Left lung (tissue), 10 donors: ENCODE data around the gene MMEL1. TPM values are rescaled to one million over a fixed set of nuclear protein-coding genes. Genes with fewer than 3 reads are reported as not detected.
"Not testable (repeated sequence)": the region's sequence is repeated elsewhere in the genome, so short reads cannot be mapped to it uniquely, and the experiment has no call there.

ENCODE experiments used
- ATAC-seq: fragments of 200-7000 bp; cut with Tn5 transposase; one replicate; pipeline ENCODE4 v1.9.1; 2020; ENCODE audit warnings: moderate library complexity
- DNase-seq, 4 donors: peaks; one replicate each; pipeline ENCODE4 v3.0.0-alpha.2; 2013 to 2020
- H3K27ac ChIP-seq, 2 donors: fragments of 200-600 bp; sonication (generic) in 1 of 2; one replicate each; pipeline versions ENCODE4 v1.5.0 to v1.8.0; 2020 to 2021
- H3K27me3 ChIP-seq, 2 donors: fragments of 200-600 bp; sonication (generic) in 1 of 2; one replicate each; pipeline versions ENCODE4 v1.5.0 to v1.8.0; 2020 to 2021
- H3K36me3 ChIP-seq, 2 donors: fragments of 200-600 bp; sonication (generic) in 1 of 2; one replicate each; pipeline versions ENCODE4 v1.5.0 to v1.8.0; 2020 to 2021
- H3K4me1 ChIP-seq, 2 donors: fragments of 200-600 bp; one replicate each; pipeline ENCODE4 v1.8.0; 2021
- H3K4me3 ChIP-seq, 2 donors: fragments of 200-600 bp; sonication (generic) in 1 of 2; one replicate each; pipeline versions ENCODE4 v1.5.0 to v1.8.0; 2020 to 2021; ENCODE audit warnings: mild to moderate bottlenecking in 1 of 2
- H3K9me3 ChIP-seq, 2 donors: fragments of 200-600 bp; sonication (generic) in 1 of 2; one replicate each; pipeline versions ENCODE4 v1.5.0 to v1.8.0; 2020 to 2021
- intact Hi-C, 2 donors: fragments of 100-400 bp; cut with DNase I; formaldehyde crosslinking; loops; one replicate each; pipeline versions ENCODE4 v1.11.2 to v1.14.2; 2022
- polyA plus RNA-seq, 6 donors: library from polyadenylated mRNA; unstranded; fragments of 120-200 nt; gene quantifications; one replicate each; pipeline ENCODE4 v1.2.1, GENCODE V29; 2013; ENCODE audit not compliant: insufficient read length in 6 of 6
- total RNA-seq, 2 donors: library from RNA; stranded (reverse); fragmentation: NEBNext Ultra II Directional; extraction: Animal tissue kit (Norgen Biotek cat#: 25700); gene quantifications; one replicate each; pipeline ENCODE4 v1.2.1, GENCODE V29; 2021
- TF ChIP-seq, protein P1 (sequence below), 2 donors: fragments of 200-600 bp; sonication (generic) in 1 of 2; IDR thresholded peaks; one replicate each; pipeline versions ENCODE4 v1.5.0 to v1.8.0; 2021; ENCODE audit warnings: antibody characterized with exemption in 2 of 2
- donor health status: DM: no; HTN: yes; CAD: no.
- donor health status: DM: no; HTN: no; CAD: no.

The MMEL1 gene
- total and polyA plus RNA-seq, 8 donors = 3.4 to 9.1 (median 3.9) TPM

DNA sequence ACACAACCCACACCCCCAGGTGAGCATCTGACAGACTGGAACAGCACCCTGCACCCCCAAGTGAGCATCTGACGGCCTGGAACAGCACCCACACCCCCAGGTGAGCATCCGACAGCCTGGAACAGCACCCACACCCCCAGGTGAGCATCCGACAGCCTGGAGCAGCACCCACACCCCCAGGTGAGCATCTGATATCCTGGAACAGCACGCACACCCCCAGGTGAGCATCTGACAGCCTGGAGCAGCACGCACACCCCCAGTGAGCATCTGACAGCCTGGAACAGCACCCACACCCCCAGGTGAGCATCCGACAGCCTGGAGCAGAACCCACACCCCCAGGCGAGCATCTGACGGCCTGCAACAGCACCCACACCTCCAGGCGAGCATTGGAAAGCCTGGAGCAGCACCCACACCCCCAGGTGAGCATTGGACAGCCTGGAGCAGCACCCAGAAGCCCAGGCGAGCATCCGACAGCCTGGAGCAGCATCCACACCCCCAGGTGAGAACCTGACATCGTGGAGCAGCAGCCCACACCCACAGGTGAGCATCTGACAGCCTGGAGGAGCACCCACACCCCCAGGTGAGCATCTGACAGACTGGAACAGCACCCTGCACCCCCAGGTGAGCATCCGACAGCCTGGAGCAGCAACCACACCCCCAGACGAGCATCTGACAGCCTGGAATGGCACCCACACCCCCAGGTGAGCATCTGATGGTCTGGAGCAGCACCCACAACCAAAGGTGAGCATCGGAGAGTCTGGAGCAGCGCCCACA lies 19.5 kb upstream of the MMEL1 start:
- H3K36me3 ChIP-seq, H3K4me3 ChIP-seq, H3K27ac ChIP-seq, H3K4me1 ChIP-seq, ATAC-seq, intact Hi-C loops: not testable (repeated sequence)
- Histone ChIP-seq H3K27me3 (peaks cover 0 to 28% of the 10 kb centered on the region in 2 donors), H3K9me3 (peaks cover 0 to 13% of the 10 kb centered on the region in 2 donors)
- peak in 2 of 4 donors; percentile 48 to 80 for DNase-seq

DNA sequence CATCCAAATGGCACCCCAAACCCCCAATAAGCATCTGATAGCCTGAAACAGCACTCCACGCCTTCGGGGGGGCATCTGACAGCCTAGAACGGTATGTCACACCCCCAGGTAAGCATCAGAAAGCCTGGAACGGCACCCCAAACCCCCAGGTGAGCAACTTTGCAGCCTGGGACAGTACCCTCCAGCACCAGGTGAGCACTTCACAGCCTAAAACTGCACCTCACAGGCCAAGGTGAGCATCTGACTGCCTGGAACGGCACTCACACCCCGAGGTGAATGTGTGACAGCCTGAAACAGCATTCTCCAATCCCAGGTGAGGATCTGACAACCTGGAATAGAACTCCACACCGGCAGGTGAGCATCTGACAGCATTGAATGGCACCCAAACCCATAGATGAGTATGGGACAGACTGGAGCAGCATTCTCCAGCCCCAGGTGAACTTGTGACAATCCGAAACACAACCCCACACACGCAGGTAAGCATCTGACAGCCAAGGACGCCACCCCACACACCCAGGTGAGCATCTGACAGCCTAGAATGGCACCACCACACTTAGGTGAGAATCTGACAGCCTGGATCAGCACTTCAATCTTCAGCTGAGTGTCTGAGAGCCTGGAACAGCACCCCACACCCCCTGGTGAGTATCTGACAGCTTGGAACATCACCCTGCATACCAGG lies 18.3 kb upstream of the MMEL1 start:
- no peak for ATAC-seq
- no peaks in the 10 kb centered on the region for H3K4me1 ChIP-seq
- no peak overlapping the region for H3K4me3 ChIP-seq
- H3K9me3 ChIP-seq = peaks cover 0 to 25% of the 10 kb centered on the region in 2 donors
- no peak overlapping the region for H3K27ac ChIP-seq
- peak in 1 of 4 donors; percentile 44 for DNase-seq
- TF ChIP-seq, protein P1, sequence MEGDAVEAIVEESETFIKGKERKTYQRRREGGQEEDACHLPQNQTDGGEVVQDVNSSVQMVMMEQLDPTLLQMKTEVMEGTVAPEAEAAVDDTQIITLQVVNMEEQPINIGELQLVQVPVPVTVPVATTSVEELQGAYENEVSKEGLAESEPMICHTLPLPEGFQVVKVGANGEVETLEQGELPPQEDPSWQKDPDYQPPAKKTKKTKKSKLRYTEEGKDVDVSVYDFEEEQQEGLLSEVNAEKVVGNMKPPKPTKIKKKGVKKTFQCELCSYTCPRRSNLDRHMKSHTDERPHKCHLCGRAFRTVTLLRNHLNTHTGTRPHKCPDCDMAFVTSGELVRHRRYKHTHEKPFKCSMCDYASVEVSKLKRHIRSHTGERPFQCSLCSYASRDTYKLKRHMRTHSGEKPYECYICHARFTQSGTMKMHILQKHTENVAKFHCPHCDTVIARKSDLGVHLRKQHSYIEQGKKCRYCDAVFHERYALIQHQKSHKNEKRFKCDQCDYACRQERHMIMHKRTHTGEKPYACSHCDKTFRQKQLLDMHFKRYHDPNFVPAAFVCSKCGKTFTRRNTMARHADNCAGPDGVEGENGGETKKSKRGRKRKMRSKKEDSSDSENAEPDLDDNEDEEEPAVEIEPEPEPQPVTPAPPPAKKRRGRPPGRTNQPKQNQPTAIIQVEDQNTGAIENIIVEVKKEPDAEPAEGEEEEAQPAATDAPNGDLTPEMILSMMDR (IDR thresholded peaks at IDR 0.05) = no peak
- no peaks in the 10 kb centered on the region for H3K36me3 ChIP-seq
- intact Hi-C loops = no loop called here
- H3K27me3 ChIP-seq = peaks cover 0 to 28% of the 10 kb centered on the region in 2 donors

DNA sequence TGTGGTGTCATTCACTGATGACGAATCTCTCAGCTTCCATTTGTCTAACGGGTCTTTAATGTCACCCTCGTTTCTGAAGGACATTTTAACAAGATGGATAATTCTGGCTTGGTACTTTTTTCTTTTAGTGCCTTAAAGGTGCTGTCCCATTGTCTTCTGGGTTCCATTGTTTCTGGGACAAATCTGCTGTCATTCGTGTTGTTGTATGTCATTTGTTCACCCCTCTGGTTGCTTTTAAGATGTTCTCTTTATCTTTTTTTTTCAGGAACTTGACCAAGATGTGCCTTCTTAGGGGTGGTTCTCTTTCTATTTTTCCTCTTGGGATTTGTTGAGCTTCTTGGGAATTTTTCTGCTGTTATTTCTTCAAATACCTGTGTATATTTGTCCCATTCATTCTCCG lies 14.0 kb upstream of the MMEL1 start:
- Histone ChIP-seq H3K27ac (no peak overlapping the region), H3K4me3 (no peak overlapping the region), H3K9me3 (peaks cover 0 to 29% of the 10 kb centered on the region in 2 donors), H3K36me3 (no peaks in the 10 kb centered on the region), H3K27me3 (peaks cover 0 to 16% of the 10 kb centered on the region in 2 donors), H3K4me1 (peaks cover 6 to 12% of the 10 kb centered on the region in 2 donors)
- intact Hi-C loops = loop anchor here in 1 of 2 donors (10.0 kb wide), 1 partner anchor 232 kb away; the partner anchor contains the start of gene PEX10
- TF ChIP-seq, protein P1 (IDR thresholded peaks at IDR 0.05) = no peak
- DNase-seq (no peak), ATAC-seq (no peak)

DNA sequence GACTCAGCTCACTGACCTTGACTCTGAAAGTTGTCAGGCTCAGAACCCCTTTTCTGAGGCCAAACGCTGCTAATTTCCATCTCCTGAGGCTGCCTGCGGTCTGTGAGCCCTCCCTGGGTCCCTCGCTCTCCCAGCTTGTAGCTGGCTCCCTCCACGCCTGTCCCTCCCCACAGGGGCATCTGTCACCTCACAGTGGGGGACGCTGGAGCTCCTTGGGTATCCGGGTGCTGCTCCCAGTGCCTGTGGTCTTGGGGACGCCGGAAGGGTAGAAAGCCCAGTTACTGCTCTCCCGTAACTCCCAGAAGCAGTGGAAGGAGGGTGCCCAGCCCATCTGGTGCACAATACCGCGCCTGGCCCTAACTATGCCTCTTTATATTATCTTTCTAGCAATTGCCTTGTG lies 13.0 kb upstream of the MMEL1 start:
- ATAC-seq (no peak), DNase-seq (peak in 1 of 4 donors; percentile 47)
- peaks cover 7 to 19% of the 10 kb centered on the region in 2 donors for H3K4me1 ChIP-seq
- no peaks in the 10 kb centered on the region for H3K36me3 ChIP-seq
- intact Hi-C loops = loop anchor here in 1 of 2 donors (10.0 kb wide), 1 partner anchor 231 kb away; the partner anchor contains the start of gene PEX10
- H3K4me3 ChIP-seq = no peak overlapping the region
- TF ChIP-seq, protein P1 (IDR thresholded peaks at IDR 0.05) = no peak
- peaks cover 0 to 29% of the 10 kb centered on the region in 2 donors for H3K9me3 ChIP-seq
- H3K27me3 ChIP-seq = peaks cover 0 to 6% of the 10 kb centered on the region in 2 donors
- H3K27ac ChIP-seq = no peak overlapping the region

DNA sequence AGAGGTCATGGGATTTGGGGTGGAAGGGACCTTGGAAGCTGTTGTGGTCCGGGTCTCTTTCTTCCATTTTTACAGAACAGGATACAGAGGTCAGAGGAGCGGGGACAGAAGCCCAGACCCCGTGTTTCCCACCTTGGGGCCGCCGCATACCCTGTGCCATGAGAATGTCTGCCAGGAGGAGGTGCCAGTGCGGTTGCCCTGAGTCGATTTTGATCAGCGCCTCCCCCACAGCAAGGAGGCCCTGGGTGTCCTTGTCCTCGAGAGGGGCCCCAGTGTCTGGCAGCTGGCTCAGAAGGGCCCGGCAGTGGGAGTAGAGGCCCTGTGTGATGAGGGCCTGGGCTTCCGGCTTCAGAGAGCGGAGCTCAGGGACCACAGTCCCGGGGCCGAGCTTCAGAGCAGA lies 12.3 kb upstream of the MMEL1 start:
- Histone ChIP-seq H3K4me3 (no peak overlapping the region), H3K27ac (no peak overlapping the region), H3K9me3 (peaks cover 0 to 29% of the 10 kb centered on the region in 2 donors), H3K36me3 (no peaks in the 10 kb centered on the region), H3K4me1 (peaks cover 7 to 19% of the 10 kb centered on the region in 2 donors), H3K27me3 (no peaks in the 10 kb centered on the region)
- DNase-seq (no peak), ATAC-seq (no peak)
- TF ChIP-seq, protein P1 (IDR thresholded peaks at IDR 0.05) = no peak
- intact Hi-C loops = loop anchor here in 1 of 2 donors (10.0 kb wide), 1 partner anchor 230 kb away; the partner anchor contains the start of gene PEX10
